Activated CD4-positive, alpha-beta memory T cell treated with anti-CD3 and anti-CD28 coated beads, Interleukin-2, amount 10 ng/mL, durations not matched to agents 7 days and 5 days (primary cell): ENCODE data around the gene CRIP1. TPM values are rescaled to one million over a fixed set of nuclear protein-coding genes. Genes with fewer than 3 reads are reported as not detected.

Source experiments
- CTCF ChIA-PET: fragments of 350-600 bp; sonication (Branson Sonifier 250); formaldehyde crosslinking; loops from one replicate; lab custom pipeline; 2021; ENCODE audit warnings: antibody characterized with exemption, inconsistent platforms; lab: Charles Lee
- POLR2A ChIA-PET: fragments of 350-600 bp; sonication (Branson Sonifier 250); formaldehyde crosslinking; loops from one replicate; lab custom pipeline; 2021; ENCODE audit warnings: antibody characterized with exemption; lab: Charles Lee
- DNase-seq: peaks from one replicate; pipeline ENCODE4 v3.0.0-alpha.2; 2020
- H3K27ac Mint-ChIP-seq: one replicate; pipeline ENCODE4 v1.8.0; 2021; ENCODE audit warnings: mild to moderate bottlenecking, mixed read lengths
- H3K27me3 Mint-ChIP-seq: one replicate; pipeline ENCODE4 v1.8.0; 2021; ENCODE audit warnings: mixed read lengths
- H3K36me3 Mint-ChIP-seq: one replicate; pipeline ENCODE4 v1.8.0; 2021; ENCODE audit warnings: low read depth, mixed read lengths
- H3K4me1 Mint-ChIP-seq: one replicate; pipeline ENCODE4 v1.8.0; 2021; ENCODE audit warnings: mixed read lengths
- H3K4me3 Mint-ChIP-seq: one replicate; pipeline ENCODE4 v1.8.0; 2021; ENCODE audit warnings: mild to moderate bottlenecking, mixed read lengths
- H3K9me3 Mint-ChIP-seq: one replicate; pipeline ENCODE4 v1.8.0; 2021; ENCODE audit warnings: mixed read lengths
- total RNA-seq, 2 experiments: library from RNA; stranded (reverse); gene quantifications; one replicate each; pipeline ENCODE4 v1.2.3, GENCODE V29; 2021

The CRIP1 gene, protein sequence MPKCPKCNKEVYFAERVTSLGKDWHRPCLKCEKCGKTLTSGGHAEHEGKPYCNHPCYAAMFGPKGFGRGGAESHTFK
- 100 to 1,000 TPM; 875 to 883 TPM for total RNA-seq

DNA sequence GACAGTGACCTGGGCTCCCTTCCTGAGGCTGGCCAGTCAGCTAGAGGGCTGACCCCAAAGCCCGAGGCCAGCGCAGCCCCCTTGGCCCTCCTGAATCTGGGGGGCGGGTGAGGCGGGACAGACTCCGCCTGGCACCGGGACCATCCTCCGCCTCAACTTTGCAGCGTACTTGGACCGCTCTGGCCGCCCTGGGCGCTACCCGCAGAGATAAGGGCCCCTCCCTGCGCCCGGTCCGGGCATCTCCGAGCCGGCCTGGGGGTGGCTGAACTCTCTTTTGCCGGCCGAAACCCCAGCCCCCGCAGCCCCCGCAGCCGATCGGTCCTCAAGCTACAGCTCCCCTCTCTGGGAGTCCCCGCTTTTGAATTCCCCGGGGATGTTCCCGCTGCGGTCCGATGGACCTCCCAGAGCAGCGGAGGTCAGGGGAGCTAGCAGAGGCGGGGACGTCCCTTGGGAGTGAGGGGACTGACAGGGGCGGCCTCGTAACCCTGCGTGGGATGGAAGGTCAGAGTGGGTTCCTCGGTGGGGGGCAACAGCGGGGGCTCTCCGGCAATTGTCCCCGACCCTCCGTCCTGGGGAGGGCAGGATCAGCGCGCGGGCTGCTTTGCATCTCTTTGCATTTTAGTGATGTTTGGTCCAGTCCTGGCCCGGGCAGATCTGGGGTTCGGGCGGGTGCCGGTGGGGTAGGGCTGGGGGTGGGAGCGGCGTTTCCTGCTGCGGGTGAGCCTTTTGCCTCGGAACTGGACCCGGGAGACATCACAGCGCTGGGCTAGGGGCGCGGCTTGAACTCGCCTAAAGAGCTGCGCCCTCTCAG is at the start of gene CRIP1:
Gene CRIP1 (plus strand): TSS at position 724 of the 811 bp plus-strand sequence. CDS start 374 bp downstream, outside the sequence.
- no peaks in the 10 kb centered on the region for H3K27me3 Mint-ChIP-seq
- ChIA-PET POLR2A (interaction anchor here (1.0 kb wide), 1 partner anchor 96 kb away, joined by 3 read pairs; no protein-coding TSS in a partner anchor), CTCF (no interaction called here)
- peaks cover 50% of the 10 kb centered on the region for H3K4me1 Mint-ChIP-seq
- H3K27ac Mint-ChIP-seq: peak within 1 kb of the TSS; percentile 89
- H3K9me3 Mint-ChIP-seq: no peaks in the 10 kb centered on the region
- peak within 1 kb of the TSS; percentile 92 for H3K4me3 Mint-ChIP-seq
- H3K36me3 Mint-ChIP-seq: peaks cover 20% of the 10 kb centered on the region
- DNase-seq: no peak

DNA sequence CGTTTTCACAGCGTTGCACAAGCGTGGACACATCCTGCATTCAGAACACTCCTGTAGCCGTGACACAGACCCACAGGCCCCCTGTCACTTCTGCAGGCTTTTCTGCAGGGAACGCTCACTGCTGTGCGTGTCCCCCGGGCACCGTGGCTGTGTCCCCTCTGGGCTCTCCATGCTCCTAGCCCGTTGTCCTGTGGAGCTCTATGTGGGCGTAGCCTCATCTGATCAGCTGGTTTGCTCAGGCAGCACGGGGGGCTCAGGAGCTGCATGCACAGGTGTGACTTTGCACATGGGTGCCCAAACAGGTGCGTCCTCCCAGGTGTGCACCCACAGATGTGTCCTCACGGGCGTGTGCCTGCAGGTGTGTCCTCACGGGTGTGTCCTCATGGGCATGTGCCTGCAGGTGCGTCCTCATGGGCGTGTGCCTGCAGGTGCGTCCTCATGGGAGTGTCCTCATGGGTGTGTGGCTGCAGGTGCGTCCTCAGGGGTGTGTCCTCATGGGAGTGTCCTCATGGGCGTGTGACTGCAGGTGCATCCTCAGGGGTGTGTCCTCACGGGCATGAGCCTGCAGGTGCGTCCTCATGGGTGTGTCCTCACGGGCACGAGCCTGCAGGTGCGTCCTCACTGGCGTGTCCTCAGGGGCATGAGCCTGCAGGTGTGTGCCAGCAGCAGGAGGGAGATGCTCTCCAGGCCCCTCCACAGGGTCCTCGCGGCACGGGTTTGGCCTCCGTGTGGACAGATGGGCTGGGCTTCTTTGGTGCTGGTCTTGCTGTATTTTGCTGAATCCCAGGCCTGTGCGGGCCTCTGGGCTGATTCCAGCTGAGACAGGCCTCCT is 49.6 kb upstream of the CRIP1 start:
- DNase-seq: no peak
- H3K27me3 Mint-ChIP-seq: no peaks in the 10 kb centered on the region
- no peak overlapping the region for H3K4me3 Mint-ChIP-seq
- POLR2A ChIA-PET: no interaction called here
- no peaks in the 10 kb centered on the region for H3K9me3 Mint-ChIP-seq
- H3K4me1 Mint-ChIP-seq: peaks cover 6% of the 10 kb centered on the region
- peaks cover 6% of the 10 kb centered on the region for H3K36me3 Mint-ChIP-seq
- CTCF ChIA-PET: no interaction called here
- no peak overlapping the region for H3K27ac Mint-ChIP-seq

DNA sequence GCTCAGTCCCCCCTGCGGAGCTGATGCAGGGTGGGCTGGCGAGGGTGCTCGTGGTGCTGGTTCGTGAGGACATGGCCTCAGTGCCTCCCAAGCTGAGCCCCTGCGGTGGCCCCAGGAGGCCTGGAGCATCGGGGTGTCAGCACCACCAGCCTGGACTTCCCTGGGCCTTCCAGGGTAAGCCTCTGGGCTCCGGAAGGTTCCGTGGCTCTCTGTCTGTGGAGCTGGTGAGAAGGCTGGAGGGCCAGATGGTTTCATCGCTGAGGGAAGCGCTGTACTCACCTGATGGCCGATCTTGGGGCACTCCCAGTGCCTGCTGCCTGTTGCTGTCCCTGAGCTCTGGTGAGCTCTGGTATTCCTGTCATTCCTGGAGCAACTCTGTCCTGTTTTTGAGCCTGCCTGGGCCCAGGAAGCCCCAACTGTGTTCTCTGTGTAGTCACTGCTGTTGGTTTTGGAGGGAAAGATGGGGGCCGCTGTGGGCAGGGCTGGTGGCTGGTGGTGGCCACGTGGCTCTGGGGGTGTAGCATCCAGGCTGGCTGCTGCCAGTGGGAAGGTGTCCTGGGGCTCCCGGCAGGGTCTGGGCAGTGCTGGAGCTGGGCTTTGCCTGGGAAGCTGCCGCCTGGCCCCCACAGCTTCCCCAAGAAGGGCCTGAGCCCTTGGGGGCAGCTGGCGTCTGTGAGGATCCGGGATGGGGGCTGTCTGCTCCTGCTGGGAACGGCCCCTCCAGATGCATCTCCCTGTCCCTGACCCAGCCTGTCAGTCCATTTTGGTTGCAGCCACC is 48.8 kb upstream of the CRIP1 start:
- POLR2A ChIA-PET: no interaction called here
- Mint-ChIP-seq H3K9me3 (no peaks in the 10 kb centered on the region), H3K27ac (no peak overlapping the region), H3K4me3 (no peak overlapping the region), H3K36me3 (peaks cover 6% of the 10 kb centered on the region), H3K4me1 (peaks cover 6% of the 10 kb centered on the region), H3K27me3 (no peaks in the 10 kb centered on the region)
- DNase-seq: no peak
- CTCF ChIA-PET: no interaction called here

DNA sequence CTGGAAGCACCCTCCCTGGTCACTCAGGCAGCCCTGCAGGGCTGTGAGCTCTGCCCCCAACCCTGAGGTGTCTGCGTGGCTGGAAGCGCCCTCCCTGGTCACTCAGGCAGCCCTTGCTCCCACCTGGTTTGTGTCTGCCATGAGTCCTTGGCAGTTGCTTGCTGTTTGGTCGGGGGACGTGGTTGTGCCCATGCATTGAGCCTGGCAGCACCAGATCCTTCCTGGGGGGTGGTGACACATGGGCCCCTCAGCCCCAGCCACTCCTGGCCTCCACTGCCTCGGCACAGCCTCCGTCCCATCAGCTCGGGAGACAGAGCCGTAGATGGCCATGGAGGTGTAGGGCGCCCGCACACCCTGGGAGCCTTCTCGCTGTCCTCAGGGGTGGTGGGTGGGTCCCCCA is 47.5 kb upstream of the CRIP1 start:
- H3K4me3 Mint-ChIP-seq: no peak overlapping the region
- no peak for DNase-seq
- H3K36me3 Mint-ChIP-seq: peaks cover 6% of the 10 kb centered on the region
- no peak overlapping the region for H3K27ac Mint-ChIP-seq
- H3K9me3 Mint-ChIP-seq: no peaks in the 10 kb centered on the region
- CTCF ChIA-PET: no interaction called here
- POLR2A ChIA-PET: no interaction called here
- H3K27me3 Mint-ChIP-seq: no peaks in the 10 kb centered on the region
- peaks cover 6% of the 10 kb centered on the region for H3K4me1 Mint-ChIP-seq

DNA sequence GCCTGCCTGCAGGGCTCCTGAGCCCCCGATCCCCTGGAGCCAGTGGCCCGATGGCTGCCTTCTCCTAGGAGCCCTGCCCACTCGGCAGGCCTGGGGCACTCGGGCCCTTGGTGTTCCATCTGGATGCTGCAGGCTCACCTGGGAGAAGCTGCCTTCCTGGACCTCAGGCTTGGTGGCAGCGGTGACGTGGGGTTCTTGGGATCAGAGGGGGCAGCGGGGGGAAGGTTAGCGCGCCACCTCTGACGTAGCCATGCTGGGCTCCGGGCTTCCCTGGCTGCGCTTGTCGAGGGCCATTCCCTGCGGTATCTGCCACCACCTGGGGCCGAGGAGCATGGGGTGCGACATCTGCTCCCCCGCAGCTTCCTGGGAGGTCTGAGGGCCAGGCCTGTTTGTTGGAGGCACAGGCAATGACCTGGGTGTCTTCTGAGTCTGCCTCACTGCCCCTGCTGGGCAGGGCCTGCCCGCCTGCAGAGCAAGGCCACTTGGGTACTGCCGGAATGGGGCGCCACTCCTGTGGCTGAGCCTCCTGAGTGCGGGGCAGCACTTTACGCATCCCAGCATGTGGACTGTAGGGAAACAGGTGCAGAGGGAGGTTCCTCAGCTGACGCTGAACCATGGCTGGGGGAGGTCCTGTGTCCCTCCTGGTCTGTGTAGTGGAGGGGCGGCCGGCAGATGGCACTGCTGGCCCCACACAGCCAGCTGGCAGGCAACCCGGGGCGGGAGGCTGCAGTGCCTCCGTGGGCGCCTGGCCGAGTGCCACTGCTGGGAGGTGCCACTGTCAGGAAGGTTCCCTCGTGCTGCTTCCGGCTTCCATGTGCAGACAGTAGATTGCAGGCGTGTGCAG is 46.8 kb upstream of the CRIP1 start:
- H3K9me3 Mint-ChIP-seq: no peaks in the 10 kb centered on the region
- peaks cover 5% of the 10 kb centered on the region for H3K36me3 Mint-ChIP-seq
- peaks cover 3% of the 10 kb centered on the region for H3K4me1 Mint-ChIP-seq
- no peak for DNase-seq
- POLR2A ChIA-PET: no interaction called here
- H3K4me3 Mint-ChIP-seq: no peak overlapping the region
- no peak overlapping the region for H3K27ac Mint-ChIP-seq
- CTCF ChIA-PET: no interaction called here
- H3K27me3 Mint-ChIP-seq: no peaks in the 10 kb centered on the region

DNA sequence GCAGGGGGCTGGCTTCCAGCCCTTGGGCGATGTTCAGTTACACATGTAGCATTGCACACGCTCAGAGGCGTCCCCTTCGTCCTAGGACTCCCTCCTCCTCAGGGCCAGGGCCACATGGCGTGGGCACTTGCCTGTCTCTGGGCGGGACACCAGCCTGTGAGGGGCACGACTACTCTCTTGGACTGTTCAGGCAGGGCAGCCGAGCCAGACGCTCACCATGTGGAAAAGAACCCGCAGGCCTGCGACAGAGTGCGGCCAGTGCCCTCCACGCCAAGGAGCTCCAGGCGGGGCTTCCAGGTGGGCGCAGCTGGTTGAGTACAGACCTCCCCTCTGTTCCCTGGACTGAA is 46.2 kb upstream of the CRIP1 start:
- no peak overlapping the region for H3K27ac Mint-ChIP-seq
- ChIA-PET POLR2A (no interaction called here), CTCF (no interaction called here)
- H3K4me3 Mint-ChIP-seq: no peak overlapping the region
- no peak for DNase-seq
- no peaks in the 10 kb centered on the region for H3K9me3 Mint-ChIP-seq
- H3K36me3 Mint-ChIP-seq: peaks cover 4% of the 10 kb centered on the region
- peaks cover 2% of the 10 kb centered on the region for H3K4me1 Mint-ChIP-seq
- no peaks in the 10 kb centered on the region for H3K27me3 Mint-ChIP-seq

DNA sequence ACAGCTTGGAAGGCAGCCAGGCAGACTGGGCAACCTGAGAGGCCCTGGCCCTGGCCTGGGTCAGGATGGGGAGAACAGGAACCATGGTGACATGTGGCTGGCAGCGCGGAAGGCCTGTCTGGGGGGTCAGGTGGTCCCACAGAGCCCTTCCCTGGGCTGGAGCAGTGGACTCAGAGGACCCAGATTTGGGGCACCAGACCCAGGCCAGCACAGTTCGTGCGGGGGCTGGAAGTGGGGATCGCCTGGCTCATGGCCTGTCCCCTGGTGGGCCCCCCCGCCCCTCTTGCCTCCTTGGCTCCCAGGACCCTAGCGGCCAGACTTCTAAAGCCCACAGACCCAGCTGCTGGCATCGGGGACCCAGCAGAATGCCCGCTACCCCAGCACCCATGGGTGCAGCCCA is 45.7 kb upstream of the CRIP1 start:
- CTCF ChIA-PET: no interaction called here

DNA sequence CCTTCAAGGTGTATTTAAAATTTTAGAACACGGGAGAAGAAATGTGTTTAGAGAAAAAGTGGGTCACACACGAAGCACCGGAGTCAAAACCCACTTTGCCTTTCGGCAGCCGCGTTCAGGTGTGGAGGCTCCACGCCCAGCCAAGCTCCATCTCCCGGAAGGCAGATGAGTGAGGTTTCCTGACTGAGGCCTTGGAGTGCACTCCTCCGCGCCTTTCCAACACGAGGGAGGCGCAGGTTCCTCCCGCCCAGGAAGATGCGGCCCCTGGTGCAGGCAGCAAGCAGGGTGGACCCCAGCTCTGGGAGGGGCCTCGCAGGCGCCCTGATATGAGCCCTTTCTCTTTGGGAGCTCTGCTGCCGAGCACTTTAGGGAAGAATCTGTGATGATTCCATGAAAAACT is 44.6 kb upstream of the CRIP1 start:
- H3K27ac Mint-ChIP-seq: no peak overlapping the region
- CTCF ChIA-PET: no interaction called here
- no peaks in the 10 kb centered on the region for H3K27me3 Mint-ChIP-seq
- H3K4me1 Mint-ChIP-seq: no peaks in the 10 kb centered on the region
- DNase-seq: no peak
- H3K36me3 Mint-ChIP-seq: peaks cover 4% of the 10 kb centered on the region
- H3K4me3 Mint-ChIP-seq: no peak overlapping the region
- POLR2A ChIA-PET: no interaction called here
- no peaks in the 10 kb centered on the region for H3K9me3 Mint-ChIP-seq

More for the DNA sequence above, 45.7 kb upstream of the CRIP1 start:
- Mint-ChIP-seq H3K9me3 (no peaks in the 10 kb centered on the region), H3K27ac (no peak overlapping the region), H3K4me3 (no peak overlapping the region), H3K27me3 (no peaks in the 10 kb centered on the region), H3K36me3 (peaks cover 4% of the 10 kb centered on the region), H3K4me1 (no peaks in the 10 kb centered on the region)
- POLR2A ChIA-PET: no interaction called here
- no peak for DNase-seq

DNA sequence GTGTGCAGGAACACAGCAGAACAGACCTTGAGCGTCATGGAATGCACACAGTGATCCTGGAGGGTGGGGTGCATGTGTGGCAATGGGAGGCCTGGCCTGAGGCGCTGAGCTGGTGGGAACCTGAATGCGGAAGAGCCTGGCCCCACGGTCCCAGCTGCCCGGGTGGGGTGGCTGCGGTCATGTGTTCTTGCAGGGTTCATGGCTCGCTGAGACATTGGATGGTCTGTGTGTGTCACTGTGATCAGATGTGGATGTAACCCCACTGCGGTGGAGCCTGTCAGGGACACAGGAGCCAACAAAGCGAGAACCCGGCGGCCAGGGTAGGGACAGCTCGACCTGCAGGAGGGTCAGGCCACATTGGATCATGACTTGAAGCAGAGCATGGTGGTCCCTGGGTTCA is 43.9 kb upstream of the CRIP1 start:
- ChIA-PET CTCF (no interaction called here), POLR2A (no interaction called here)
- no peaks in the 10 kb centered on the region for H3K27me3 Mint-ChIP-seq
- DNase-seq: no peak
- H3K36me3 Mint-ChIP-seq: peaks cover 4% of the 10 kb centered on the region
- no peaks in the 10 kb centered on the region for H3K9me3 Mint-ChIP-seq
- H3K4me1 Mint-ChIP-seq: no peaks in the 10 kb centered on the region
- H3K27ac Mint-ChIP-seq: no peak overlapping the region
- H3K4me3 Mint-ChIP-seq: no peak overlapping the region

DNA sequence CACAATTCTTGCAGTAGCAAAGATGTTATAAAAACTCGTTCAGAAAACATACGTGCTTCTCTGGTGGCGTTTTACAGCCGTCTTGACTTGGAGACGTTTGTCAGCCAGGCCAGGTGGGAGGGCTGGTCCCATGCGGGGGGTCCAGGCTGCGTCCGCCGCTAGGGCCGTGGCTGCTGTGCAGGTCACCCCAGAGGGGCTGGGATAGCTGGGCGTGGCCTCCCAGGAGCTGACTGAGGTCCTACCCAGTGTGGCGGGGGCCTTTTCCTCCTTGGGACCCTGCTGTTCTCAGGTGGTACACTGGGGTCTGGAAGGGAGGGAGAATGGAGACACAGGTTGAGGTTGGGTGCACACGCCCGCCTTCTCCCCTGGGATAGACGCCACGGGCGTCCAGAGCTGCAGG is 41.8 kb upstream of the CRIP1 start:
- CTCF ChIA-PET: no interaction called here
- Mint-ChIP-seq H3K4me3 (no peak overlapping the region), H3K9me3 (no peaks in the 10 kb centered on the region), H3K36me3 (peaks cover 4% of the 10 kb centered on the region), H3K27me3 (no peaks in the 10 kb centered on the region), H3K27ac (no peak overlapping the region), H3K4me1 (no peaks in the 10 kb centered on the region)
- DNase-seq: no peak
- POLR2A ChIA-PET: no interaction called here

DNA sequence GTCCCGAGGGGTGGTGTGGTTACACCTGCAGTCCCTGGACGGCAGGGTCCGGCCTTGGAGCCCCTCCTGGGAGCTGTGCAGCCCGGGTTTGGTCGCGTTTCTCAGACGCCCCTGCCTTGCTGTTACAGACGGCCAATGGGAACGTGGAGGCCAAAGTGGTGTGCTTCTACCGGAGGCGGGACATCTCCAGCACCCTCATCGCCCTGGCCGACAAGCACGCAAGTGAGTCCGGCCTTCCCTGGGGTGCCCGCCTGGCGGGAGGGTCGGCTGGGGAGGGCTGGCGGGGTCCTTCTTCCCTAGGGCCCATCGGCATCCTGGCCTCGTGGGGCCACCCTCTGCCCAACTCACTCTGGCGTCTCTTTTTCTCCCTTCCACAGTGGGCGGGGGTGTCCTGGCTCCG is 41.4 kb upstream of the CRIP1 start:
- DNase-seq: no peak
- Mint-ChIP-seq H3K27me3 (no peaks in the 10 kb centered on the region), H3K36me3 (peaks cover 4% of the 10 kb centered on the region), H3K27ac (no peak overlapping the region), H3K4me1 (no peaks in the 10 kb centered on the region), H3K9me3 (no peaks in the 10 kb centered on the region), H3K4me3 (no peak overlapping the region)
- ChIA-PET CTCF (no interaction called here), POLR2A (no interaction called here)
